GM18505 (cell line): Measurements from ENCODE around the gene FIGNL1.

Experiments used
- ATAC-seq: cut with Tn5 transposase; IDR thresholded peaks from one replicate; pipeline ENCODE4 v1.9.1; 2021; ENCODE audit not compliant: unreplicated experiment
- POLR2A ChIP-seq: IDR thresholded peaks from 4 replicates; pipeline ENCODE4 v1.6.1; 2011; ENCODE audit warnings: borderline replicate concordance; ENCODE audit not compliant: insufficient read depth, insufficient read length; ENCODE audit errors: extremely low read depth

FIGNL1 gene

GRCh38 chr7:50431722-50432305 is 18.3 kb downstream of the FIGNL1 start:
- TF ChIP-seq POLR2A, result no peak
- ATAC-seq, result no peak

- TF ChIP-seq POLR2A, result no peak
- ATAC-seq, result no peak
Observed at GRCh38 chr7:50431316-50431715, 18.8 kb downstream of the FIGNL1 start.

GRCh38 chr7:50428911-50429310 is 21.2 kb downstream of the FIGNL1 start:
- no peak for ATAC-seq
- TF ChIP-seq POLR2A, result no peak

- TF ChIP-seq POLR2A, result no peak
- no peak for ATAC-seq
Observed at GRCh38 chr7:50427518-50427917, 22.6 kb downstream of the FIGNL1 start.

GRCh38 chr7:50426280-50427045 is 23.7 kb downstream of the FIGNL1 start:
- no peak for TF ChIP-seq POLR2A
- ATAC-seq, result no peak

- TF ChIP-seq POLR2A, result no peak
- ATAC-seq, result no peak
Observed at GRCh38 chr7:50425318-50425717, 24.8 kb downstream of the FIGNL1 start.

- TF ChIP-seq POLR2A, result no peak
Observed at GRCh38 chr7:50423860-50424259, 26.3 kb downstream of the FIGNL1 start.

GRCh38 chr7:50422858-50423257 is 27.3 kb downstream of the FIGNL1 start:
- no peak for ATAC-seq
- no peak for TF ChIP-seq POLR2A

More at GRCh38 chr7:50423860-50424259, 26.3 kb downstream of the FIGNL1 start:
- no peak for ATAC-seq

- TF ChIP-seq POLR2A, result no peak
- no peak for ATAC-seq
Observed at GRCh38 chr7:50421043-50421442, 29.1 kb downstream of the FIGNL1 start.

GRCh38 chr7:50418526-50419290 is 31.4 kb downstream of the FIGNL1 start:
- no peak for ATAC-seq
- no peak for TF ChIP-seq POLR2A

- no peak for TF ChIP-seq POLR2A
- ATAC-seq, result peak; percentile 77
Observed at GRCh38 chr7:50418086-50418515, 32.0 kb downstream of the FIGNL1 start.

GRCh38 chr7:50416527-50417182 is 33.5 kb downstream of the FIGNL1 start:
- TF ChIP-seq POLR2A, result no peak
- peak; percentile 77 for ATAC-seq

GRCh38 chr7:50415844-50416364 is 34.2 kb downstream of the FIGNL1 start:
- TF ChIP-seq POLR2A, result no peak
- ATAC-seq, result no peak
